GM18517 (cell line): ENCODE results near the gene GNPTAB.

Source experiments
- ATAC-seq: cut with Tn5 transposase; IDR thresholded peaks from one replicate; pipeline ENCODE4 v1.9.1; 2021; ENCODE audit warnings: mild to moderate bottlenecking, moderate library complexity; ENCODE audit not compliant: unreplicated experiment

Gene GNPTAB

DNA sequence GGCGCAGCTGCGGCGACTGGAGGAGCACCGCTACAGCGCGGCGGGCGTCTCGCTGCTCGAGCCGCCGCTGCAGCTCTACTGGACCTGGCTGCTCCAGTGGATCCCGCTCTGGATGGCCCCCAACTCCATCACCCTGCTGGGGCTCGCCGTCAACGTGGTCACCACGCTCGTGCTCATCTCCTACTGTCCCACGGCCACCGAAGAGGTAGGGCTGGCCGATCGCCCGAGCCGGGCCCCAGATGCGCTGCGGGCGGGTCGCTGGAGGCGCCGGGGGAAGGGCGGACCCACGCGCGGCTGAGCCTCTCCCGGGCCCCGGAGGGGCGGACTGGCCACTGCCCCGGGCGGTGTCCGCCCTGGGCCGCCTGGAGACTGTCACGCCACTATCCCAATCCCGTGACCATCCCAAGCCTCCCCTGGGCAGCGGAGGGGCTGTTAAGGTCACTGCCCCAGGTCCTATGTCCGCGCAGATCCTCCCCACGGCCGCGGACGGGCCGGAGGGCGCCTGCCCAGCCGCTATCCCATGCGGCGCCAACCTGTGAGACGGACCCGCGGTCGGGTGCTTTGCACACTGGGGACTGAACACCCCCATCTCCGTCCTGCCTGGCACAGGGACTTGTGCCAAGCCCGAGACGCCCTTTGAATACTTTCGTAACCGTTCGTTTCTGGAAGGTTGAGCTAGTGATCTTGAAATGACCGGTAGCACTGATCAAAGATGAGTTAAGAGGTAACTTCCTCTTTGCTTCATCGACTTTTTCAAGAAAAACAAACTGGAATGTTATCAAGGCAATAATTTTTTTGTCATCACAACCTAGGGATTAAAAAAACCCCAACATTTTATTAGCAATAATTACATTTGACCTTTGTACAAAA, 132.6 kb downstream of the GNPTAB start:
- ATAC-seq, result peak; percentile 30

- ATAC-seq, result peak; percentile 47
Measured at GRCh38 chr12:101697197-101697929, 133.4 kb downstream of the GNPTAB start, which contains the start of gene CHPT1. Gene CHPT1 (plus strand): TSS chr12:101697640. CDS start chr12:101697862, 222 bp downstream.

GRCh38 chr12:101696251-101697196, 134.2 kb downstream of the GNPTAB start:
- ATAC-seq, result no peak

GRCh38 chr12:101695706-101696105, 135.1 kb downstream of the GNPTAB start:
- ATAC-seq, result no peak
